ENCODE results near the gene CLTB. TPM values are rescaled to one million over a fixed set of nuclear protein-coding genes. Genes with fewer than 3 reads are reported as not detected.

The CLTB gene
- total and polyA plus RNA-seq, 2 of the 8 experiments (the other 6 are each of a cell fraction or from before 2014, with no cell fraction given) = 25.9 to 34.9 TPM

GRCh38 chr5:176391479-176391878, 24.9 kb downstream of the CLTB start:
- Histone ChIP-seq H2BK120ac (replicated peaks; ENCODE audit: low read depth, low read length) (no peak overlapping the region), H4K8ac (ENCODE audit: extremely low read depth, insufficient read depth, low read length) (no peak overlapping the region), H2BK12ac (ENCODE audit: low read depth, low read length) (no peak overlapping the region), H3K9me3 (ENCODE audit: insufficient read depth in 2 of 2, low read depth in 1 of 2, low read length in 1 of 2) (no peaks in the 10 kb centered on the region), H3K56ac (replicated peaks; ENCODE audit: insufficient read length, low read depth, low read length) (no peak overlapping the region), H3K9ac (replicated peaks in 1 of 4; ENCODE audit: extremely low read depth in 1 of 4, low read depth in 3 of 4, low read length in 3 of 4) (no peak overlapping the region), H2BK20ac (ENCODE audit: low read length) (no peak overlapping the region), H3K18ac (ENCODE audit: extremely low read depth, low read length) (no peak overlapping the region), H3K23ac (ENCODE audit: insufficient read length) (no peak overlapping the region), H3K4me1 (replicated peaks in 1 of 4; ENCODE audit: control insufficient read depth in 3 of 4, insufficient read depth in 4 of 4, low read length in 3 of 4) (peaks cover 0 to 5% (median 1%) of the 10 kb centered on the region in 4 experiments; a peak in 2 of 7 replicates), H4K20me1 (replicated peaks in 1 of 2; ENCODE audit: control insufficient read depth in 1 of 2, insufficient read depth in 2 of 2, low read length in 2 of 2) (peaks cover 0 to 1% of the 10 kb centered on the region in 2 experiments), H3K4me3 (ENCODE audit: extremely low read depth in 1 of 4, insufficient read depth in 2 of 4, low read depth in 3 of 4, low read length in 4 of 4) (no peak overlapping the region), H3K4me2 (ENCODE audit: insufficient read depth in 1 of 2, low read depth in 2 of 2, low read length in 2 of 2) (no peak overlapping the region), H3K14ac (ENCODE audit: insufficient read length) (no peak overlapping the region), H2AFZ (ENCODE audit: low read length) (no peak overlapping the region), H3K27ac (ENCODE audit: low read depth, low read length) (no peak overlapping the region), H2AK5ac (ENCODE audit: low read depth, low read length) (no peak overlapping the region), H2BK5ac (ENCODE audit: low read depth, low read length) (no peak overlapping the region), H4K91ac (replicated peaks; ENCODE audit: insufficient read length, low read length) (no peak overlapping the region), H3K36me3 (ENCODE audit: control insufficient read depth in 2 of 4, insufficient read depth in 4 of 4, low read length in 3 of 4) (peaks cover 0 to 2% (median 0%) of the 10 kb centered on the region in 4 experiments; a peak in 2 of 8 replicates), H3K79me2 (ENCODE audit: control insufficient read depth in 1 of 2, insufficient read depth in 2 of 2, low read length in 2 of 2) (peaks cover 0 to 18% of the 10 kb centered on the region in 2 experiments), H3K79me1 (ENCODE audit: low read depth, low read length) (peaks cover 7% of the 10 kb centered on the region; the same call in 1 of the 2 replicates), H2BK15ac (ENCODE audit: low read length) (no peak overlapping the region), H3K23me2 (ENCODE audit: low read depth, low read length) (peaks cover 9% of the 10 kb centered on the region; the same call in 1 of the 2 replicates), H3K4ac (replicated peaks; ENCODE audit: insufficient read length, low read depth, low read length) (no peak overlapping the region), H4K5ac (ENCODE audit: insufficient read length, low read depth, low read length) (no peak overlapping the region), H3K27me3 (replicated peaks in 1 of 4; ENCODE audit: control insufficient read depth in 3 of 4, extremely low read depth in 1 of 4, insufficient read depth in 3 of 4, low read length in 3 of 4) (no peaks in the 10 kb centered on the region)
- DNase-seq (ENCODE audit: low read depth in 1 of 2, low spot score in 2 of 2) (no peak), FAIRE-seq (no peak)
- TF ChIP-seq CTCF (IDR thresholded peaks at IDR 0.05; ENCODE audit: control extremely low read depth in 1 of 3, insufficient read depth in 1 of 3, low read depth in 1 of 3, low read length in 3 of 3) (peak; percentile 5 to 40 (median 36); a peak in 3 of 4 replicates), RAD21 (IDR thresholded peaks at IDR 0.05 in 1 of 2, conservative IDR thresholded peaks at IDR 0.05 in 1 of 2; ENCODE audit: low read depth in 2 of 2, low read length in 2 of 2) (peak; percentile 16 to 30; a peak in 1 of 4 replicates), KDM1A (IDR thresholded peaks at IDR 0.05; ENCODE audit: borderline replicate concordance, low read length) (no peak)
- WGBS, 2 experiments (ENCODE audit: extremely low coverage in 1 of 2, insufficient coverage in 1 of 2, insufficient read length in 1 of 2, insufficient replicate concordance in 2 of 2, low coverage in 1 of 2, low lambda C conversion rate in 2 of 2, missing lambda C conversion rate in 1 of 2) = 84% methylated on average over 4 of the region's 4 CpGs; no CpG with 5 or more reads in 1 of the 2 experiments
- ChIA-PET CTCF (ENCODE audit: partially characterized antibody) (interaction anchor here (0.5 to 7.9 kb wide), 7 partner anchors 9 to 140 kb away, joined by 3 to 83 read pairs (median 3); partner anchors contain the start of gene FAF2), POLR2A (ENCODE audit: partially characterized antibody) (interaction anchor here (0.8 to 10.2 kb wide), 7 partner anchors 9 to 147 kb away, joined by 3 to 57 read pairs (median 3); partner anchors contain the start of genes FAF2 and KIAA1191)

Measured in H1 (cell line).